Gastroesophageal sphincter (tissue), 4 donors: Measurements from ENCODE around the gene PSD. TPM values are rescaled to one million over a fixed set of nuclear protein-coding genes. Genes with fewer than 3 reads are reported as not detected.

Experiments
- ATAC-seq: fragments of 150-250 bp; one replicate; pipeline ENCODE4 v1.9.1; 2016; ENCODE audit warnings: mild to moderate bottlenecking, moderate library complexity
- H3K27ac ChIP-seq, 4 donors: fragments of 200-600 bp; sonication (generic) in 3 of 4; 1 replicate in 3 of 4; 2 replicates in 1 of 4; pipeline ENCODE4 v1.5.1; 2016 to 2019
- H3K27me3 ChIP-seq: fragments of 200-600 bp; sonication (generic); one replicate; pipeline ENCODE4 v1.5.1; 2019
- H3K36me3 ChIP-seq, 2 donors: fragments of 200-600 bp; sonication (generic); one replicate each; pipeline ENCODE4 v1.5.1; 2019; ENCODE audit warnings: control low read depth in 1 of 2
- H3K4me1 ChIP-seq, 3 donors: fragments of 200-600 bp; sonication (generic); 1 replicate in 2 of 3; 2 replicates in 1 of 3; pipeline ENCODE4 v1.5.1; 2016 to 2019; ENCODE audit warnings: control low read depth in 2 of 3
- H3K4me3 ChIP-seq, 2 donors: fragments of 200-600 bp; sonication (generic); one replicate each; pipeline ENCODE4 v1.5.1; 2019; ENCODE audit warnings: mild to moderate bottlenecking in 1 of 2, moderate library complexity in 1 of 2
- H3K9me3 ChIP-seq, 3 donors: fragments of 200-600 bp; sonication (generic); one replicate each; pipeline ENCODE4 v1.5.1; 2017 to 2019; ENCODE audit warnings: control low read depth in 2 of 3
- EP300 ChIP-seq: sonication (generic); formaldehyde crosslinking; IDR thresholded peaks from one replicate; pipeline ENCODE4 v1.6.1; 2017; ENCODE audit warnings: antibody characterized with exemption, mild to moderate bottlenecking
- POLR2A ChIP-seq, 2 donors: fragments of 450-650 bp; IDR thresholded peaks; one replicate each; pipeline ENCODE4 v1.6.1; 2017; ENCODE audit warnings: antibody characterized with exemption in 2 of 2, mild to moderate bottlenecking in 2 of 2, moderate library complexity in 1 of 2
- POLR2AphosphoS5 ChIP-seq: sonication (generic); formaldehyde crosslinking; IDR thresholded peaks from one replicate; pipeline ENCODE4 v1.6.1; 2017; ENCODE audit warnings: antibody characterized with exemption
- WGBS, 2 donors: methylation state at CpG; one replicate each; pipeline ENCODE4 v1.1.5; 2018; ENCODE audit warnings: low coverage in 1 of 2; 5-methylcytosine and 5-hydroxymethylcytosine counted together
- total RNA-seq, 4 donors: library from RNA; depleted of rRNA; stranded (reverse); fragments of >200 nt; gene quantifications; one replicate each; pipeline ENCODE4 v1.1.0, GENCODE V29; 2016
- TF ChIP-seq, protein P1 (sequence below), 4 experiments: fragments of 200-600 bp in 2 of 4; fragments of 450-650 bp in 2 of 4; sonication (generic) in 1 of 4; IDR thresholded peaks; one replicate each; pipeline ENCODE4 v1.5.1; 2017 to 2019; ENCODE audit warnings: antibody characterized with exemption in 4 of 4, mild to moderate bottlenecking in 2 of 4, moderate library complexity in 2 of 4

PSD gene
- total RNA-seq, 4 donors from 2014 or later: 28.6 to 195 (median 41.4) TPM

DNA sequence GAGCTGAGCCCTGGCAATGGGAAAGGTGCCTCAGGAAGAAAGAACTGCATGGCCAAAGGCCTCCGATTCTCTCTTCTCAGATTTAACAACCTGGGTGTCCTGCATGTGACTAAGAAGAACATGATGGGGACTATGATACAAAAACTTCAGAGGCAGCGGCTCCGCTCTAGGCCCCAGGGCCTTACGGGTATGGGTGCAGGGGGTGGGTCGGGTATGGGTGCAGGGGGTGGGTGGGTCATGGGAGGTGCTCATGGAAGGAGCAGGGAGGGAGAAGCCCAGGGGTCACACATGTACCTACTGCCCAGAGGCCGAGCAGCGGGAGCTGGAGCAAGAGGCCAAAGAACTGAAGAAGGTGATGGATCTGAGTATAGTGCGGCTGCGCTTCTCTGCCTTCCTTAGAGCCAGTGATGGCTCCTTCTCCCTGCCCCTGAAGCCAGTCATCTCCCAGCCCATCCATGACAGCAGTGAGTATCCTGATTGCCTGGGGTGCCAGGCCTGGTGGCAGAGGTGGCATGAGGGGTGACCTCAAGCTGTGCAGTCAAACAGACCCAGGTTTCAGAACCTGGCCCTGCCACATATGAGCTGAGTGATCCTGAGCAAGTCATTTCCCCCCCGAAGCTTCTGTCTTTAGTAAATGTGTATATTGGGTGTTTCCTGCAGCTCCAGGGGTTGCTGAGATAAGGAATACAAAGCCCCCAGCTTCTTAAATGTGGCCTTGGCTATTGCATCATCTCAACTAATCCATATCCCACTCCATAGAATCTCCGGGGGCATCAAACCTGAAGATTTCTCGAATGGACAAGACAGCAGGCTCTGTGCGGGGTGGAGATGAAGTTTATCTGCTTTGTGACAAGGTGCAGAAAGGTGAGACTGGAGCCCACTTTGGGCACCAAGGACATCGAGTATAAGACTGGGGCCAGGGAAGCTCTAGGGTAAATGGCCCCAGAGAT is 21.1 kb downstream of the PSD start:
- ATAC-seq: no peak
- no peak overlapping the region for H3K4me3 ChIP-seq
- H3K36me3 ChIP-seq: peaks cover 0 to 47% of the 10 kb centered on the region in 2 donors
- no peaks in the 10 kb centered on the region for H3K9me3 ChIP-seq
- H3K4me1 ChIP-seq: peaks cover 0 to 81% (median 29%) of the 10 kb centered on the region in 3 donors
- TF ChIP-seq, protein P1, sequence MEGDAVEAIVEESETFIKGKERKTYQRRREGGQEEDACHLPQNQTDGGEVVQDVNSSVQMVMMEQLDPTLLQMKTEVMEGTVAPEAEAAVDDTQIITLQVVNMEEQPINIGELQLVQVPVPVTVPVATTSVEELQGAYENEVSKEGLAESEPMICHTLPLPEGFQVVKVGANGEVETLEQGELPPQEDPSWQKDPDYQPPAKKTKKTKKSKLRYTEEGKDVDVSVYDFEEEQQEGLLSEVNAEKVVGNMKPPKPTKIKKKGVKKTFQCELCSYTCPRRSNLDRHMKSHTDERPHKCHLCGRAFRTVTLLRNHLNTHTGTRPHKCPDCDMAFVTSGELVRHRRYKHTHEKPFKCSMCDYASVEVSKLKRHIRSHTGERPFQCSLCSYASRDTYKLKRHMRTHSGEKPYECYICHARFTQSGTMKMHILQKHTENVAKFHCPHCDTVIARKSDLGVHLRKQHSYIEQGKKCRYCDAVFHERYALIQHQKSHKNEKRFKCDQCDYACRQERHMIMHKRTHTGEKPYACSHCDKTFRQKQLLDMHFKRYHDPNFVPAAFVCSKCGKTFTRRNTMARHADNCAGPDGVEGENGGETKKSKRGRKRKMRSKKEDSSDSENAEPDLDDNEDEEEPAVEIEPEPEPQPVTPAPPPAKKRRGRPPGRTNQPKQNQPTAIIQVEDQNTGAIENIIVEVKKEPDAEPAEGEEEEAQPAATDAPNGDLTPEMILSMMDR (IDR thresholded peaks at IDR 0.05): no peak
- TF ChIP-seq EP300 (no peak), POLR2AphosphoS5 (no peak)
- 80 to 87% methylated on average over 3 to 9 of the region's 14 CpGs for WGBS, 2 donors
- no peaks in the 10 kb centered on the region for H3K27me3 ChIP-seq
- peak overlapping the region in 3 of 4 donors; percentile 93 to 98 (median 96) for H3K27ac ChIP-seq

DNA sequence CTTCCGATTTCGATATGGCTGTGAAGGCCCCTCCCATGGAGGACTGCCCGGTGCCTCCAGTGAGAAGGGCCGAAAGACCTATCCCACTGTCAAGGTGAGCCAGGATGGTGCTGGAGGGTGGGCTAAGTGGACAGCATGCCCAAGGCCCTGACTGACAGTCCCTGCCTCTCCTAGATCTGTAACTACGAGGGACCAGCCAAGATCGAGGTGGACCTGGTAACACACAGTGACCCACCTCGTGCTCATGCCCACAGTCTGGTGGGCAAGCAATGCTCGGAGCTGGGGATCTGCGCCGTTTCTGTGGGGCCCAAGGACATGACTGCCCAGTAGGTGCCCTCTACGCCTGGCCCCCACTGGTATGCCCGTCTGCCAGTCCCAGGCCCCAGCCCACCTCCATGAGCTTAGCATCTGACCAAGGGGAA is 21.8 kb downstream of the PSD start:
- peak overlapping the region in 1 of 2 donors; percentile 73 for H3K4me3 ChIP-seq
- no peak for ATAC-seq

DNA sequence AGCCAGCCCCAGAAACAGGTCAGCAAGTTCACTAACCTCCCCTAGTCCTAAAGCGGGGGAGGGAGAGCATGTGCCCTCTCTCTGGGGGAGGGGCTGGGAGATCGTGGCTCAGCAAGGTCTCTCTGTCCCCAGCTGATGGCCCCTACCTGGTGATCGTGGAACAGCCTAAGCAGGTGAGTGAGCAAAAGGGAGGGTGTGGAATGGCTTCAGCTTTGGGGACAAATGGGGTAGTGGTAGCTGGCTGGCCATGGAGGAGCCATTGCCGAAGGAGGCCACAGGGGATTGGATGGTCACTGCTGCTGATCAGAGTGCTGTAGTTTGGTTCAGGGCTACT is 22.3 kb downstream of the PSD start:
- no peak for TF ChIP-seq POLR2A (IDR thresholded peaks at IDR 0.05)
- TF ChIP-seq, protein P1 (IDR thresholded peaks at IDR 0.05): no peak
- no peak for TF ChIP-seq EP300
- no peak for TF ChIP-seq POLR2AphosphoS5
- no peak for ATAC-seq

More for the DNA sequence above, 21.8 kb downstream of the PSD start:
- H3K27ac ChIP-seq: peak overlapping the region; percentile 86 to 98 (median 94)
- WGBS, 2 donors: 50% methylated on average over 6 of the region's 12 CpGs; no CpG with 5 or more reads in 1 of the 2 donors
- H3K36me3 ChIP-seq: peaks cover 0 to 39% of the 10 kb centered on the region in 2 donors
- H3K9me3 ChIP-seq: no peaks in the 10 kb centered on the region
- no peak for TF ChIP-seq POLR2A (IDR thresholded peaks at IDR 0.05)
- TF ChIP-seq EP300: no peak
- TF ChIP-seq, protein P1 (IDR thresholded peaks at IDR 0.05): no peak
- TF ChIP-seq POLR2AphosphoS5: no peak
- H3K4me1 ChIP-seq: peaks cover 0 to 73% (median 29%) of the 10 kb centered on the region in 3 donors
- H3K27me3 ChIP-seq: no peaks in the 10 kb centered on the region

DNA sequence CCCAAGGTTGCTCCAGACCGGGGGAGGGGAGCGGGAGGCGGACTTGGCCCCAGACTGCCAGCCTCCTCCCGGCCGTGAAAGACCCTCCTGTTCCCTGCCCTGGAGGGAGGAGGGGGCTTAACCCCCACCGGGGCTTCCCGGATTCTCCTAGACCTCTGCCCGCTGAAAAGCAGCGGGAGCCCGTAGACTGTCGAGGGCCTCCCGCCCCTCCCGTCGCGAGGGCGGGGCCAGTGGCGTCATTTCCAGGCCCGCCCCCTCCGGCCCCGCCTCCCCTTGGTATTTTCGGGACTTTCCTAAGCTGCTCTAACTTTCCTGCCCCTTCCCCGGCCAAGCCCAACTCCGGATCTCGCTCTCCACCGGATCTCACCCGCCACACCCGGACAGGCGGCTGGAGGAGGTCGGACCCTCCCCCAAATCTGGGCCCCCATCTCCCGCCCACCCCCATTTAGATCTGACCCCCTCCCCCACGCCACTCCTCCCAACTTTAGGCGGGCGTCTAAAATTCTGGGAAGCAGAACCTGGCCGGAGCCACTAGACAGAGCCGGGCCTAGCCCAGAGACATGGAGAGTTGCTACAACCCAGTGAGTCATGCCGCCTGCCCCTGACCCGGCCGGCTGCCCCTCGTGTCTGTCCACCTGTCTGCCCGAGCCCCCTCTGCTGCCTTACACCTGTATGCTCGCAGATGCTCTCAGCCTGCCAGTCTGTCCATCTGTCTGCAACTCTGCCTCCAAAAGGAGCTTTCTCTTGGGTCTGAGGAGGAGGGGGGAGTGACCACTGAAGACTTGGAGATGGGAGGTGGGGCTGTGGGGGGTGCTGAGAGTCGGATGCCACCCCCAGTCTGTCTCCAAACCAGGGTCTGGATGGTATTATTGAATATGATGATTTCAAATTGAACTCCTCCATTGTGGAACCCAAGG is 22.9 kb downstream of the PSD start, which contains the start of gene NFKB2:
Gene NFKB2 (plus strand): TSS at position 306 of the 917 bp plus-strand sequence. CDS start 255 bp downstream, at position 561.
- H3K27ac ChIP-seq: peak within 1 kb of the TSS; percentile 86 to 98 (median 94)
- H3K4me3 ChIP-seq: peak within 1 kb of the TSS; percentile 48 to 73
- H3K27me3 ChIP-seq: no peaks in the 10 kb centered on the region
- peak; percentile 72 for ATAC-seq
- no peaks in the 10 kb centered on the region for H3K9me3 ChIP-seq
- peak; percentile 85 for TF ChIP-seq POLR2AphosphoS5
- peak; percentile 49 to 59 for TF ChIP-seq POLR2A (IDR thresholded peaks at IDR 0.05)
- no peak for TF ChIP-seq EP300
- TF ChIP-seq, protein P1 (IDR thresholded peaks at IDR 0.05): peak in 2 of 4 experiments; percentile 1 to 11
- peaks cover 0 to 28% of the 10 kb centered on the region in 2 donors for H3K36me3 ChIP-seq
- peaks cover 0 to 68% (median 29%) of the 10 kb centered on the region in 3 donors for H3K4me1 ChIP-seq
- 0 to 6% methylated on average over 1 to 6 of the region's 42 CpGs for WGBS, 2 donors

More for the DNA sequence above, 22.3 kb downstream of the PSD start:
- H3K27me3 ChIP-seq: no peaks in the 10 kb centered on the region
- peak overlapping the region; percentile 86 to 98 (median 94) for H3K27ac ChIP-seq
- H3K4me3 ChIP-seq: peak overlapping the region; percentile 48 to 73
- 0 to 49% methylated on average over 1 to 2 of the region's 4 CpGs for WGBS, 2 donors
- H3K9me3 ChIP-seq: no peaks in the 10 kb centered on the region
- peaks cover 0 to 69% (median 29%) of the 10 kb centered on the region in 3 donors for H3K4me1 ChIP-seq
- H3K36me3 ChIP-seq: peaks cover 0 to 35% of the 10 kb centered on the region in 2 donors
